ENCODE measurements around the gene PROX1. TPM values are rescaled to one million over a fixed set of nuclear protein-coding genes. Genes with fewer than 3 reads are reported as not detected.

Gene PROX1
- total RNA-seq, 4 donors from 2014 or later = 1.9 to 3.2 (median 2.5) TPM

DNA sequence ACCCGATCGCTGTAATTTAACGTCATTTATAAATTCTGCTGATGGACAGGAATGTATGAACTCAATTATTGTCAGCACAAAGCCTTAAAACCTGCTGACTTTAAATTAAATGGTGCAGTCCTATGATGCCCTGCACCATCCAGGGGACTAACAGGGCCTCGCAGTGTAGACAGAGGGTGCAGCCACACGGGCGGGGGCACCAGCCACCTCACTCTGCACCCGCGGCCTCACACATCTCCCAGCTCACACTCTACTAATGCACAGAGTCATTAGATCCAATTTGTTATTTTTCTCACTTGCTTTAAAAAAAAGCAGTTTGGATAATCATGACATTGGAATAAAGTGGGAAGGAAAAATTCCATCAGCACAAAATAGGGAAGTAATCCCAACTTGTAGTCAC lies 49.7 kb downstream of the PROX1 start:
- Histone ChIP-seq H3K27me3 (peaks cover 8% of the 10 kb centered on the region), H3K4me1 (no peaks in the 10 kb centered on the region), H3K4me3 (no peak overlapping the region), H3K9me3 (no peaks in the 10 kb centered on the region), H3K27ac (no peak overlapping the region), H3K36me3 (no peaks in the 10 kb centered on the region)
- TF ChIP-seq POLR2AphosphoS5 (IDR thresholded peaks at IDR 0.05) = no peak
- TF ChIP-seq, protein P1, sequence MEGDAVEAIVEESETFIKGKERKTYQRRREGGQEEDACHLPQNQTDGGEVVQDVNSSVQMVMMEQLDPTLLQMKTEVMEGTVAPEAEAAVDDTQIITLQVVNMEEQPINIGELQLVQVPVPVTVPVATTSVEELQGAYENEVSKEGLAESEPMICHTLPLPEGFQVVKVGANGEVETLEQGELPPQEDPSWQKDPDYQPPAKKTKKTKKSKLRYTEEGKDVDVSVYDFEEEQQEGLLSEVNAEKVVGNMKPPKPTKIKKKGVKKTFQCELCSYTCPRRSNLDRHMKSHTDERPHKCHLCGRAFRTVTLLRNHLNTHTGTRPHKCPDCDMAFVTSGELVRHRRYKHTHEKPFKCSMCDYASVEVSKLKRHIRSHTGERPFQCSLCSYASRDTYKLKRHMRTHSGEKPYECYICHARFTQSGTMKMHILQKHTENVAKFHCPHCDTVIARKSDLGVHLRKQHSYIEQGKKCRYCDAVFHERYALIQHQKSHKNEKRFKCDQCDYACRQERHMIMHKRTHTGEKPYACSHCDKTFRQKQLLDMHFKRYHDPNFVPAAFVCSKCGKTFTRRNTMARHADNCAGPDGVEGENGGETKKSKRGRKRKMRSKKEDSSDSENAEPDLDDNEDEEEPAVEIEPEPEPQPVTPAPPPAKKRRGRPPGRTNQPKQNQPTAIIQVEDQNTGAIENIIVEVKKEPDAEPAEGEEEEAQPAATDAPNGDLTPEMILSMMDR (IDR thresholded peaks at IDR 0.05) = no peak
- 63 to 85% methylated on average over 6 to 8 of the region's 8 CpGs for WGBS, 2 donors (ENCODE audit: low coverage in 1 of 2)
- no peak for ATAC-seq

DNA sequence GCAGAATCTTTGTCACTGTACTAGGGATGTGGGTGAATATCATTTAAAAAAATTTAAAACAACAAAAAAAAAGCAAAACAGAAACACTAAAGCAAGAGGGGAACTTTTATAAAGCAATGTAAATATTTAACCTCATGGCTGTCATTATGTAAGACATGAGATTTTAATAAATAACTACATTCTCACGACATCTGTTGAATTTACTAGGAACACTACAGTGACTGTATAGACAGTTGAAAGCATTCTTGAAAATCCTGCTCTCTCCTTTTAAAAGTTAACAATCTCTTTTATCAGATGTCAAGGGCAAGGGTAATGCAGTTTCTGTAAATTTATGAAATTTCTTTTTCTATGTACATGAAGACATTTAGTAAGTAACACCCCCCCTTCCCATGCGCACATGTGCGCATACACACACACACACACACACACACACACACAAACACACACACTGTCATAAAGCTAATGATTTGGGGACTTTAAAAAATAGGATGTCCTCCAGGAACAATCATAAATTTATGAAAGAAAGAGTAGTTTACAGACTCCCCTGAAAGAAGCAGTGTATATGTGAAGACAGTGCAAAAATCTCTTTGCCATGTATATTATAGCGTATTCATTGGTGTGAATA lies 51.7 kb downstream of the PROX1 start:
- ATAC-seq = no peak
- TF ChIP-seq POLR2A (IDR thresholded peaks at IDR 0.05) = no peak
- TF ChIP-seq EP300 (IDR thresholded peaks at IDR 0.05) = no peak
- TF ChIP-seq, protein P1 (IDR thresholded peaks at IDR 0.05) = no peak
- no peak for TF ChIP-seq POLR2AphosphoS5 (IDR thresholded peaks at IDR 0.05)

DNA sequence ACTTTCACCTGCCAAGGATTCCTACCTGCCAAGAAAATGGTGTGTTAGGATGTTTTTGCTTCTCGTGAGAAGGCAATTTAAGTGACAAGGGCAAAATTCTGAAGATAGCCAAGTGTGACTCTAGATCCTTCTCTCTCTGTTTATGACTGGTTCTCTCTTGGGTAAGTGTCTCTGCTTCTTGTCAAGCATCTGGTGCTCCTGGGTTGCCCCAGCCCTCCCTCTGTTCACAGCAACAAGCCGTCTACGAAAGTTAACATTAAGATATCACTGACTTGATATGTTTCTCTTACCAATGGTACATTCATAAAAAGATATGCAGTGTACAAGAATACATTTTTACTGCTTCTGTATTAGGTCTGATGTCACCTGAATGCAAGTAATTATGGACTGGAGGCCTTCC lies 55.4 kb downstream of the PROX1 start:
- H3K27ac ChIP-seq = no peak overlapping the region
- H3K27me3 ChIP-seq = no peaks in the 10 kb centered on the region
- TF ChIP-seq, protein P1 (IDR thresholded peaks at IDR 0.05) = no peak
- TF ChIP-seq POLR2A (IDR thresholded peaks at IDR 0.05) (no peak), POLR2AphosphoS5 (IDR thresholded peaks at IDR 0.05) (no peak), EP300 (IDR thresholded peaks at IDR 0.05) (no peak)
- H3K9me3 ChIP-seq = peaks cover 0 to 13% (median 0%) of the 10 kb centered on the region in 3 donors
- no peak overlapping the region for H3K4me3 ChIP-seq
- no peaks in the 10 kb centered on the region for H3K4me1 ChIP-seq
- no peak for ATAC-seq
- no peaks in the 10 kb centered on the region for H3K36me3 ChIP-seq
- WGBS, 2 donors (ENCODE audit: low coverage in 1 of 2) = 49 to 73% methylated on average over 2 to 3 of the region's 3 CpGs

More for the DNA sequence above, 51.7 kb downstream of the PROX1 start:
- Histone ChIP-seq H3K36me3 (no peaks in the 10 kb centered on the region), H3K9me3 (no peaks in the 10 kb centered on the region), H3K27ac (no peak overlapping the region), H3K27me3 (no peaks in the 10 kb centered on the region), H3K4me1 (no peaks in the 10 kb centered on the region), H3K4me3 (no peak overlapping the region)
- WGBS, 2 donors (ENCODE audit: low coverage in 1 of 2) = 66 to 76% methylated on average over 3 to 4 of the region's 4 CpGs

DNA sequence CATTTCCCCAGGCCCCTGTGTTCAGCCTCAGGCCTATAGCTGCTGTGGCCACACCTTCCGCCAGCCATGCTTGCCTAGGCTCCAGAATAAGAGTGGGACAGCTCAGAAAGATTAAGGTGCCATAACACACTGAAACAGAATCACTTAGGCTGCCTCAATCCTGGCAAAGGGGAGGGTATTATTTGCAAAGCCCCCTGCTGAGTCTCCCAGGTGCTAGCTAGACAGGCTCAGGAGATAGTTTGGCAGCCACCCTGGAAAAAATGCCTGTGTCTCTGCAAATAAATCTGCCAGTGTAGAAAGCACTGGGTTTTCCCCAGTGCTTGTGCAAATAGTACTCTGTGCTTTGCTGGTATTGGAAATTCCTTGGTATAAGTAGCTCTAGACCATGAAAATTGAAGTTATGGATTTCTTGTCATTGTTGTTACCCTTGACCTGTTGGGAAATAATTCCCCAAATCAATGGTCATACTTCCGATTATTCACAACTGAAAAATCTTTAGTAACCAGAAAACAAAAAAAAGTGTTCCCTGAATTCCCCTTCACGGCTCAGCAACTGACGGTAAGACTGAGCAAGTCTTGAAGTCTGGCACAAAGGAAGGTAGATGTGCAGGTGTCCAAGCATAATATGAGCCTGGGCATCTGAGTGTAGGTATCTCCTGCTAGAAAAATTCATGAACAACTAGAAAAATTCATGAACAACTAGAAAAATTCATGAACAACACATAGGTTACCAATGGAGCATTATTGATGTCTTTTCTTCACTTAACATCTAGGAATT lies 56.9 kb downstream of the PROX1 start:
- peaks cover 0 to 22% (median 0%) of the 10 kb centered on the region in 3 donors for H3K9me3 ChIP-seq
- no peaks in the 10 kb centered on the region for H3K4me1 ChIP-seq
- no peaks in the 10 kb centered on the region for H3K27me3 ChIP-seq
- no peak overlapping the region for H3K27ac ChIP-seq
- H3K36me3 ChIP-seq = no peaks in the 10 kb centered on the region
- no peak overlapping the region for H3K4me3 ChIP-seq
- no peak for ATAC-seq
- TF ChIP-seq POLR2A (IDR thresholded peaks at IDR 0.05) = no peak
- TF ChIP-seq, protein P1 (IDR thresholded peaks at IDR 0.05) = no peak
- TF ChIP-seq POLR2AphosphoS5 (IDR thresholded peaks at IDR 0.05) = no peak
- TF ChIP-seq EP300 (IDR thresholded peaks at IDR 0.05) = no peak
- WGBS, 2 donors (ENCODE audit: low coverage in 1 of 2) = 91% methylated on average over 3 of the region's 4 CpGs; no CpG with 5 or more reads in 1 of the 2 donors
